ENCODE measurements around the gene TEX30. TPM values are rescaled to one million over a fixed set of nuclear protein-coding genes. Genes with fewer than 3 reads are reported as not detected.
A peak's percentile ranks its signal among the peaks of the same experiment; 100 is the strongest.

Gene TEX30
- total and polyA plus RNA-seq, 9 donors: 6.4 to 14.7 (median 8.4) TPM

DNA sequence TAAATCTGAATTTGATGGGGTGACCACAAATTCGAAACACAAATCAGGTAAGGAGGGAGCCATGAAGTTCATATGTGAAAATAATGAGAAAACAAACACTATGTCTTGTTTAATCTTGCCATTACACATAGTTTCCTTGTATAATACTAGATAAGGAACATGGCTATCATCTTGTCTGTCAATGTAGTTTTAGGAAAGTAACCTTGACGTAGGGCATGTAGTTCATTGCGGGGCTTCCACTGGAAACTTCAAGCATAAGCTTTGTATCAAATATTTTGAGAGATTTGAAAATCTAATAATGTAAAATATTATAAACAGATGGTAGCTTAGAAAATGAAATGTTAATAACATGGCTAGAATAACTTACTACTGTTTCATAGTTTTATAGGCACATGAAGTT is 34.1 kb upstream of the TEX30 start:
- no peaks in the 10 kb centered on the region for H3K4me1 ChIP-seq (ENCODE audit: insufficient read depth)
- H3K27ac ChIP-seq: no peak overlapping the region
- no peak overlapping the region for H3K4me3 ChIP-seq
- TF ChIP-seq, protein P1, sequence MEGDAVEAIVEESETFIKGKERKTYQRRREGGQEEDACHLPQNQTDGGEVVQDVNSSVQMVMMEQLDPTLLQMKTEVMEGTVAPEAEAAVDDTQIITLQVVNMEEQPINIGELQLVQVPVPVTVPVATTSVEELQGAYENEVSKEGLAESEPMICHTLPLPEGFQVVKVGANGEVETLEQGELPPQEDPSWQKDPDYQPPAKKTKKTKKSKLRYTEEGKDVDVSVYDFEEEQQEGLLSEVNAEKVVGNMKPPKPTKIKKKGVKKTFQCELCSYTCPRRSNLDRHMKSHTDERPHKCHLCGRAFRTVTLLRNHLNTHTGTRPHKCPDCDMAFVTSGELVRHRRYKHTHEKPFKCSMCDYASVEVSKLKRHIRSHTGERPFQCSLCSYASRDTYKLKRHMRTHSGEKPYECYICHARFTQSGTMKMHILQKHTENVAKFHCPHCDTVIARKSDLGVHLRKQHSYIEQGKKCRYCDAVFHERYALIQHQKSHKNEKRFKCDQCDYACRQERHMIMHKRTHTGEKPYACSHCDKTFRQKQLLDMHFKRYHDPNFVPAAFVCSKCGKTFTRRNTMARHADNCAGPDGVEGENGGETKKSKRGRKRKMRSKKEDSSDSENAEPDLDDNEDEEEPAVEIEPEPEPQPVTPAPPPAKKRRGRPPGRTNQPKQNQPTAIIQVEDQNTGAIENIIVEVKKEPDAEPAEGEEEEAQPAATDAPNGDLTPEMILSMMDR (IDR thresholded peaks at IDR 0.05): no peak
- TF ChIP-seq EP300 (IDR thresholded peaks at IDR 0.05) (no peak), POLR2A (IDR thresholded peaks at IDR 0.05) (no peak)
- intact Hi-C loops (cut with DNase I): no loop called here
- whole genome bisulfite sequencing, 3 donors: 95 to 97% (median 97%) methylated on average over 3 of the region's 3 CpGs
- no peaks in the 10 kb centered on the region for H3K27me3 ChIP-seq
- H3K36me3 ChIP-seq: no peaks in the 10 kb centered on the region
- peaks cover 0 to 4% of the 10 kb centered on the region in 2 donors for H3K9me3 ChIP-seq
- no peak for DNase-seq

DNA sequence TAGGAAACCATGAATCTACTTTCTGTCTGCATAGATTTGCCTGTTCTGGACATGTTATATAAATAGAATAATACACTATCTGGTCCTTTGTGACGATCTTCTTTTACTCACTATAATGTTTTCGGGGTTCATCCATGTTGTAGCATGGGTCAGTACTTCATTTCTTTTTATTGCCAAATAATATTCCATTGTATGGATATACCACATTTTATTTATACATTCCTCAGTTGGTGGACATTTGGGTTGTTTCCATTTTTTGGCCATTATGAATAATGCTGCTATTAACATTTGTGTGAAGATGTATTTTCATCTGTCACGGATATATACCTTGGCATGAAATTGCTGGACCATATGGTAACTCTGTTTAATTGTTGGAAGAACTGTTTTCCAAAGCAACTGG is 32.1 kb upstream of the TEX30 start:
- no peak overlapping the region for H3K27ac ChIP-seq
- H3K27me3 ChIP-seq: no peaks in the 10 kb centered on the region
- H3K9me3 ChIP-seq: peaks cover 0 to 1% of the 10 kb centered on the region in 2 donors
- WGBS, 3 donors: 97 to 99% (median 97%) methylated on average over 3 of the region's 3 CpGs
- H3K4me1 ChIP-seq (ENCODE audit: insufficient read depth): peaks cover 2% of the 10 kb centered on the region
- H3K4me3 ChIP-seq: no peak overlapping the region
- intact Hi-C loops (cut with DNase I): no loop called here
- no peak for DNase-seq
- no peaks in the 10 kb centered on the region for H3K36me3 ChIP-seq
- no peak for TF ChIP-seq EP300 (IDR thresholded peaks at IDR 0.05)
- TF ChIP-seq, protein P1 (IDR thresholded peaks at IDR 0.05): no peak
- no peak for TF ChIP-seq POLR2A (IDR thresholded peaks at IDR 0.05)

DNA sequence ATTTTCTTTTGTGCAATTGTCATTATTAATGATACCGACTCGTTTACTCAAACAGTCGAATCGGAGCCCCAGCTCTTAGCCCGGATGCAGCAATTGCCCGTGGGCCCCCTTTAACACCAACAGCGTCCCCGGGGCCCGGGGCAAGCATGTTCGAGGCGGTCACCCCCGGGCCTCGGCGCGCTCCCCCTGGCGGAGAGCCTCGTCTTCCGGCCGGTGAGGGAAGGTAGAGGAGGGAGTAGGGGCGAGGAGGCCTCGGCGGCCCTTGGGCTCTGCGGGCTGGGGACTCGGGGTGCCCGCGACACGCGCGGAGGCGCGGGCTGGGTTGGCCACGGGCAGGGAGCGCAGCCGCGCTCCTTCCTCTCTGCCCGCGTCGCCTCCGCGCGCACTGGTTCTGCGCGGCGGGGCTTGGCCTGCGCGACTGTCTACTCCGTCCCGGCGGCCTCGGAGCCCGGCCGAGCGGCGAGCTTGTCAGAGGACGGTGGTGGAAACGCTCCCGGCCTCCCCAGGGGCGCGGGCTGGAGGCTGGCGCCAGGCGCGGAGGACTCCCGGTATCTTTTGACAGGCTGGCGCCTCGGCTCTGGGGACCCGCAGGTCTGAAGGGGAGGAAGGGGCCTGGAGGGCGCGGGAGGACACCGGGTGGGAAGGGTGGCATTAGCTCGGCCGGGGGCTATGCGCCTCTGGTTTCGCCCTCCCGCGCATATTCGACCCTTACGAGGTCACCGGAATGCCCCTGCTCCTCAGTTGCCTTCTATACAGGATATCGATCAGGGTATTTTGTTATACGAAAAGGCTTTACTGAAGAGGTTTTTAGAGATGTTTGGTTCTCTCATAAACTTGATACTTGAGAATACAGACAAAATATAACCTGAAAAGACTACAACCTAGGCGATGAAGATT is 26.8 kb upstream of the TEX30 start:
- TF ChIP-seq POLR2A (IDR thresholded peaks at IDR 0.05): no peak
- TF ChIP-seq, protein P1 (IDR thresholded peaks at IDR 0.05): peak; percentile 62 to 78 (median 65)
- intact Hi-C loops (cut with DNase I): no loop called here
- WGBS, 3 donors: 1 to 2% (median 2%) methylated on average over 53 to 81 of the region's 81 CpGs

DNA sequence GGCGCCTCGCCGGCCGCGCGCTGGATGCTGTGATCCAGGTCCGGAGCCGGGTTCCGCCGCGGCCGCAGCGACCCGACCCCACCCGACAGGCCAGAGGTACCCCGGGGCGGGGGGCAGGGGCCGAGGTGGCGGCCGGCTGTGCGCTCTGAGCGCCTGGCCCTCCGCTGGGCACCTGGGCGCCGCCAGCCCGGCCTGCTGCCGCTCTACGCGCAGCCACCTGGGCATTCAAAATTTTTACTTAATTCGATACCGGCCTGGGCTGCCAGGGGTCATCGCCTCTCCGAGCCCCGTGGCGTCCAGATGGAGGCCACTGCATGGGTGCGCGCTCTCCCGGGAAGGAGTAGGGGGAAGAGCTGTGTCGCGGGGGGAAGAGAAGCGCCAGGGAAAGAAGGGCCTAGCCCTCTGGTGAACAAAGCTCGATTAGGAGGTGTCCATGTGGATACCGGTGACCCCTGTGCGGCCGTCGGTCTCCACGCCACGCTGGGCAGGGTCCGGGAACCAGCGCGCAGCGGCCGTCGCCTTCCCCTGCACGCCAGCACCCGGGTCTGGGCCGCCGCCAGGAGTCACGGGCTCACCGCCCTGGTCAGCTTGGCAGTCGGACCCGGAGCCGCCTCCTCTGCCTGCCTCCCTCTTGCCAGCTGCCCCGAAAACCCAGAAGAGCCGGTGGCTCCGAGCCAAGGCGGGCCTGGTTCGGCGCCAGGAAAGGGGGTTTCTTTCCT is 26.0 kb upstream of the TEX30 start:
- intact Hi-C loops (cut with DNase I): loop anchor here in 2 of 4 donors (5.0 to 10.0 kb wide), 2 partner anchors 45 to 207 kb away; partner anchors contain the start of gene ERCC5 (in 1 of the 2)
- H3K27me3 ChIP-seq: no peaks in the 10 kb centered on the region
- no peaks in the 10 kb centered on the region for H3K9me3 ChIP-seq
- peak in 3 of 5 donors; percentile 18 to 60 (median 52) for DNase-seq
- H3K27ac ChIP-seq: peak overlapping the region; percentile 12 to 72
- TF ChIP-seq POLR2A (IDR thresholded peaks at IDR 0.05) (no peak), EP300 (IDR thresholded peaks at IDR 0.05) (no peak)
- TF ChIP-seq, protein P1 (IDR thresholded peaks at IDR 0.05): no peak
- peak overlapping the region; percentile 73 for H3K4me3 ChIP-seq
- no peaks in the 10 kb centered on the region for H3K36me3 ChIP-seq
- 0 to 1% (median 1%) methylated on average over 55 to 69 of the region's 69 CpGs for WGBS, 3 donors
- H3K4me1 ChIP-seq (ENCODE audit: insufficient read depth): peaks cover 2% of the 10 kb centered on the region

More for the DNA sequence above, 26.8 kb upstream of the TEX30 start:
- no peaks in the 10 kb centered on the region for H3K27me3 ChIP-seq
- H3K4me3 ChIP-seq: peak overlapping the region; percentile 73
- H3K4me1 ChIP-seq (ENCODE audit: insufficient read depth): peaks cover 2% of the 10 kb centered on the region
- H3K36me3 ChIP-seq: no peaks in the 10 kb centered on the region
- peak; percentile 72 to 87 (median 84) for DNase-seq
- no peaks in the 10 kb centered on the region for H3K9me3 ChIP-seq
- H3K27ac ChIP-seq: peak overlapping the region; percentile 59 to 72
